Measurements from ENCODE around the gene E2F6. TPM values are rescaled to one million over a fixed set of nuclear protein-coding genes. Genes with fewer than 3 reads are reported as not detected.
A peak's percentile ranks its signal among the peaks of the same experiment; 100 is the strongest.

The E2F6 gene
- total RNA-seq, 2 experiments from 2014 or later: 8.5 to 9.8 TPM

- ATAC-seq (ENCODE audit: low read depth): no peak
- Mint-ChIP-seq H3K9me3 (no peaks in the 10 kb centered on the region), H3K27me3 (no peaks in the 10 kb centered on the region), H3K36me3 (peaks cover 11% of the 10 kb centered on the region), H3K4me1 (peaks cover 32% of the 10 kb centered on the region), H3K4me3 (no peak overlapping the region), H3K27ac (no peak overlapping the region)
- POLR2A ChIA-PET: no interaction called here
- no peak for DNase-seq
Measured at GRCh38 chr2:11459816-11460215, 6.1 kb downstream of the E2F6 start.

- POLR2A ChIA-PET: no interaction called here
- DNase-seq (no peak), ATAC-seq (ENCODE audit: low read depth) (no peak)
- Mint-ChIP-seq H3K27me3 (no peaks in the 10 kb centered on the region), H3K4me1 (peaks cover 31% of the 10 kb centered on the region), H3K36me3 (peaks cover 6% of the 10 kb centered on the region), H3K9me3 (no peaks in the 10 kb centered on the region), H3K4me3 (no peak overlapping the region), H3K27ac (no peak overlapping the region)
Measured at GRCh38 chr2:11458753-11459152, 7.2 kb downstream of the E2F6 start.

- Mint-ChIP-seq H3K36me3 (peaks cover 6% of the 10 kb centered on the region), H3K27ac (no peak overlapping the region), H3K27me3 (no peaks in the 10 kb centered on the region), H3K9me3 (no peaks in the 10 kb centered on the region), H3K4me1 (peaks cover 30% of the 10 kb centered on the region), H3K4me3 (no peak overlapping the region)
- DNase-seq: no peak
- no peak for ATAC-seq (ENCODE audit: low read depth)
- POLR2A ChIA-PET: no interaction called here
Measured at GRCh38 chr2:11457935-11458334, 8.0 kb downstream of the E2F6 start.

- Mint-ChIP-seq H3K9me3 (no peaks in the 10 kb centered on the region), H3K27ac (peak overlapping the region; percentile 27), H3K27me3 (no peaks in the 10 kb centered on the region), H3K4me1 (peaks cover 25% of the 10 kb centered on the region), H3K36me3 (peaks cover 7% of the 10 kb centered on the region), H3K4me3 (no peak overlapping the region)
- POLR2A ChIA-PET: no interaction called here
- DNase-seq: no peak
- peak; percentile 71 for ATAC-seq (ENCODE audit: low read depth)
Measured at GRCh38 chr2:11456251-11456650, 9.7 kb downstream of the E2F6 start.

- no peak for DNase-seq
- H3K4me1 Mint-ChIP-seq: peaks cover 25% of the 10 kb centered on the region
- ATAC-seq (ENCODE audit: low read depth): no peak
- H3K36me3 Mint-ChIP-seq: peaks cover 7% of the 10 kb centered on the region
- no peak overlapping the region for H3K4me3 Mint-ChIP-seq
- H3K27ac Mint-ChIP-seq: no peak overlapping the region
- H3K9me3 Mint-ChIP-seq: no peaks in the 10 kb centered on the region
- POLR2A ChIA-PET: no interaction called here
- no peaks in the 10 kb centered on the region for H3K27me3 Mint-ChIP-seq
Measured at GRCh38 chr2:11454824-11455223, 11.1 kb downstream of the E2F6 start.

GRCh38 chr2:11450791-11451190 lies 15.2 kb downstream of the E2F6 start:
- peaks cover 3% of the 10 kb centered on the region for H3K4me1 Mint-ChIP-seq
- POLR2A ChIA-PET: no interaction called here
- no peaks in the 10 kb centered on the region for H3K9me3 Mint-ChIP-seq
- no peak for DNase-seq
- no peak for ATAC-seq (ENCODE audit: low read depth)
- H3K4me3 Mint-ChIP-seq: no peak overlapping the region
- no peak overlapping the region for H3K27ac Mint-ChIP-seq
- peaks cover 7% of the 10 kb centered on the region for H3K36me3 Mint-ChIP-seq
- H3K27me3 Mint-ChIP-seq: no peaks in the 10 kb centered on the region

GRCh38 chr2:11446733-11447248 lies 19.2 kb downstream of the E2F6 start:
- Mint-ChIP-seq H3K27me3 (no peaks in the 10 kb centered on the region), H3K36me3 (peaks cover 24% of the 10 kb centered on the region), H3K4me1 (no peaks in the 10 kb centered on the region), H3K27ac (no peak overlapping the region), H3K4me3 (no peak overlapping the region), H3K9me3 (no peaks in the 10 kb centered on the region)
- no peak for ATAC-seq (ENCODE audit: low read depth)
- POLR2A ChIA-PET: interaction anchor here (0.5 kb wide), 1 partner anchor 123 kb away, joined by 4 read pairs; no protein-coding TSS in a partner anchor
- peak; percentile 32 for DNase-seq

GRCh38 chr2:11444737-11445136 lies 21.2 kb downstream of the E2F6 start:
- H3K4me1 Mint-ChIP-seq: no peaks in the 10 kb centered on the region
- H3K27ac Mint-ChIP-seq: no peak overlapping the region
- H3K27me3 Mint-ChIP-seq: no peaks in the 10 kb centered on the region
- POLR2A ChIA-PET: no interaction called here
- H3K9me3 Mint-ChIP-seq: peaks cover 2% of the 10 kb centered on the region
- ATAC-seq (ENCODE audit: low read depth) (no peak), DNase-seq (no peak)
- H3K36me3 Mint-ChIP-seq: peaks cover 30% of the 10 kb centered on the region
- H3K4me3 Mint-ChIP-seq: no peak overlapping the region

GRCh38 chr2:11438555-11439080 lies 27.3 kb downstream of the E2F6 start:
- no peak overlapping the region for H3K27ac Mint-ChIP-seq
- H3K9me3 Mint-ChIP-seq: peaks cover 2% of the 10 kb centered on the region
- H3K4me3 Mint-ChIP-seq: no peak overlapping the region
- DNase-seq (no peak), ATAC-seq (ENCODE audit: low read depth) (no peak)
- H3K4me1 Mint-ChIP-seq: peaks cover 2% of the 10 kb centered on the region
- POLR2A ChIA-PET: no interaction called here
- no peaks in the 10 kb centered on the region for H3K27me3 Mint-ChIP-seq
- H3K36me3 Mint-ChIP-seq: peaks cover 23% of the 10 kb centered on the region

- no peaks in the 10 kb centered on the region for H3K27me3 Mint-ChIP-seq
Measured at GRCh38 chr2:11437602-11438001, 28.4 kb downstream of the E2F6 start.

GRCh38 chr2:11435036-11435435 lies 30.9 kb downstream of the E2F6 start:
- Mint-ChIP-seq H3K27ac (no peak overlapping the region), H3K36me3 (peaks cover 5% of the 10 kb centered on the region), H3K4me1 (peaks cover 2% of the 10 kb centered on the region), H3K9me3 (no peaks in the 10 kb centered on the region), H3K27me3 (no peaks in the 10 kb centered on the region), H3K4me3 (no peak overlapping the region)
- ATAC-seq (ENCODE audit: low read depth) (no peak), DNase-seq (no peak)
- POLR2A ChIA-PET: no interaction called here

More at GRCh38 chr2:11437602-11438001, 28.4 kb downstream of the E2F6 start:
- Mint-ChIP-seq H3K4me3 (no peak overlapping the region), H3K4me1 (peaks cover 2% of the 10 kb centered on the region), H3K27ac (no peak overlapping the region), H3K9me3 (peaks cover 2% of the 10 kb centered on the region), H3K36me3 (peaks cover 15% of the 10 kb centered on the region)
- POLR2A ChIA-PET: interaction anchor here (0.6 kb wide), 1 partner anchor 27 kb away, joined by 3 read pairs; no protein-coding TSS in a partner anchor
- ATAC-seq (ENCODE audit: low read depth): no peak
- DNase-seq: no peak

- Mint-ChIP-seq H3K27me3 (no peaks in the 10 kb centered on the region), H3K36me3 (peaks cover 5% of the 10 kb centered on the region), H3K4me1 (peaks cover 2% of the 10 kb centered on the region), H3K9me3 (no peaks in the 10 kb centered on the region), H3K4me3 (no peak overlapping the region), H3K27ac (no peak overlapping the region)
- no peak for ATAC-seq (ENCODE audit: low read depth)
- POLR2A ChIA-PET: no interaction called here
- no peak for DNase-seq
Measured at GRCh38 chr2:11434443-11434842, 31.5 kb downstream of the E2F6 start.

GRCh38 chr2:11433822-11434221 lies 32.1 kb downstream of the E2F6 start:
- Mint-ChIP-seq H3K4me1 (peaks cover 2% of the 10 kb centered on the region), H3K27me3 (no peaks in the 10 kb centered on the region), H3K36me3 (peaks cover 5% of the 10 kb centered on the region), H3K27ac (no peak overlapping the region), H3K4me3 (no peak overlapping the region), H3K9me3 (no peaks in the 10 kb centered on the region)
- POLR2A ChIA-PET: no interaction called here
- no peak for ATAC-seq (ENCODE audit: low read depth)
- DNase-seq: no peak

- DNase-seq: no peak
- H3K27me3 Mint-ChIP-seq: no peaks in the 10 kb centered on the region
- H3K27ac Mint-ChIP-seq: no peak overlapping the region
- H3K36me3 Mint-ChIP-seq: peaks cover 2% of the 10 kb centered on the region
- ATAC-seq (ENCODE audit: low read depth): no peak
- POLR2A ChIA-PET: no interaction called here
- no peaks in the 10 kb centered on the region for H3K9me3 Mint-ChIP-seq
- H3K4me3 Mint-ChIP-seq: no peak overlapping the region
- H3K4me1 Mint-ChIP-seq: no peaks in the 10 kb centered on the region
Measured at GRCh38 chr2:11430729-11431128, 35.2 kb downstream of the E2F6 start.
